ENCODE data around the gene SUPT4H1.

Gene SUPT4H1

GRCh38 chr17:58380207-58381123 is 28.5 kb upstream of the SUPT4H1 start:
- DNase-seq (ENCODE audit: low read depth): no peak
- no peak for TF ChIP-seq CTCF (IDR thresholded peaks at IDR 0.05; ENCODE audit: control insufficient read depth, insufficient read depth, low read depth, low read length, missing control alignments)
- H3K4me3 ChIP-seq (ENCODE audit: control insufficient read depth, low read depth, low read length): no peak overlapping the region

GRCh38 chr17:58379511-58379824 is 27.5 kb upstream of the SUPT4H1 start:
- DNase-seq (ENCODE audit: low read depth): no peak
- no peak overlapping the region for H3K4me3 ChIP-seq (ENCODE audit: control insufficient read depth, low read depth, low read length)
- no peak for TF ChIP-seq CTCF (IDR thresholded peaks at IDR 0.05; ENCODE audit: control insufficient read depth, insufficient read depth, low read depth, low read length, missing control alignments)

GRCh38 chr17:58378733-58379510 is 26.9 kb upstream of the SUPT4H1 start:
- no peak overlapping the region for H3K4me3 ChIP-seq (ENCODE audit: control insufficient read depth, low read depth, low read length)
- TF ChIP-seq CTCF (IDR thresholded peaks at IDR 0.05; ENCODE audit: control insufficient read depth, insufficient read depth, low read depth, low read length, missing control alignments): no peak
- no peak for DNase-seq (ENCODE audit: low read depth)

- no peak for DNase-seq (ENCODE audit: low read depth)
- TF ChIP-seq CTCF (IDR thresholded peaks at IDR 0.05; ENCODE audit: control insufficient read depth, insufficient read depth, low read depth, low read length, missing control alignments): no peak
- no peak overlapping the region for H3K4me3 ChIP-seq (ENCODE audit: control insufficient read depth, low read depth, low read length)
These were observed 25.7 kb upstream of the SUPT4H1 start for GRCh38 chr17:58377661-58378060.

- DNase-seq (ENCODE audit: low read depth): no peak
- no peak overlapping the region for H3K4me3 ChIP-seq (ENCODE audit: control insufficient read depth, low read depth, low read length)
- no peak for TF ChIP-seq CTCF (IDR thresholded peaks at IDR 0.05; ENCODE audit: control insufficient read depth, insufficient read depth, low read depth, low read length, missing control alignments)
These were observed 25.1 kb upstream of the SUPT4H1 start for GRCh38 chr17:58377093-58377601.

GRCh38 chr17:58376472-58377000 is 24.5 kb upstream of the SUPT4H1 start:
- DNase-seq (ENCODE audit: low read depth): no peak
- H3K4me3 ChIP-seq (ENCODE audit: control insufficient read depth, low read depth, low read length): no peak overlapping the region
- TF ChIP-seq CTCF (IDR thresholded peaks at IDR 0.05; ENCODE audit: control insufficient read depth, insufficient read depth, low read depth, low read length, missing control alignments): no peak
